Neural cell (in vitro differentiated cells): ENCODE data around the gene GALNT13.

Source experiments
- CTCF ChIP-seq: fragments of 450-650 bp; IDR thresholded peaks from 2 replicates; pipeline ENCODE4 v1.5.1; 2014; ENCODE audit warnings: antibody characterized with exemption, mild to moderate bottlenecking, moderate library complexity; ENCODE audit not compliant: poor library complexity, severe bottlenecking
- EP300 ChIP-seq: fragments of 450-650 bp; conservative IDR thresholded peaks from 2 replicates; pipeline ENCODE4 v1.6.1; 2014; ENCODE audit warnings: antibody characterized with exemption, mild to moderate bottlenecking, moderate library complexity; ENCODE audit not compliant: poor library complexity, severe bottlenecking
- EZH2 ChIP-seq: fragments of 200-600, 300-800 bp; shearing (Covaris generic), sonication (generic); IDR thresholded peaks from 2 replicates; pipeline ENCODE4 v1.6.1; 2014; ENCODE audit warnings: antibody characterized with exemption, low read length, borderline replicate concordance, mild to moderate bottlenecking; ENCODE audit not compliant: insufficient read depth, poor library complexity, severe bottlenecking
- POLR2AphosphoS5 ChIP-seq: IDR thresholded peaks from 2 replicates; pipeline ENCODE4 v1.6.1; 2012
- SMC3 ChIP-seq: fragments of 450-650 bp; conservative IDR thresholded peaks from 2 replicates; pipeline ENCODE4 v1.6.1; 2014; ENCODE audit warnings: antibody characterized with exemption, mild to moderate bottlenecking, moderate library complexity; ENCODE audit not compliant: poor library complexity
- TF ChIP-seq, protein P1 (sequence below): IDR thresholded peaks from 2 replicates; pipeline ENCODE4 v1.6.1; 2012; ENCODE audit warnings: borderline replicate concordance

DNA sequence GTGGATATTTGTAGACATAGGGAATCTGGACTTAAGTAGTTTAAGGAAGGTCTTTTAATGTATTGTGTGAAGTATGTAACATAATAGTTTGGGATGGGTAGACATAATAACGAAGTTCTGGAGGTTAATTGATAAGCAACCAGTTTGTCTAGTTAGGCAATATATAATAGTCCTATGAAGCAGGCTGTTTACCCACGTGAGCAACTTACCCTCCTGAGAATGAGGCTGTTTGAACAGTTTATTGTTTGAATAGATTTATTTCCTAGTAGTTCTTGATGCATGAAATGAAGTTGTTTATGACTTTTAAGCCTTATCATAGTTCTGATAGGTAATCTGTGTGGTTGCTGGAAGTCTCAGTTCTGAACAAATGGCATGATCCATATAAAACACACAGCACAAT, 361.5 kb downstream of the GALNT13 start:
- TF ChIP-seq CTCF, result no peak
- TF ChIP-seq, protein P1, sequence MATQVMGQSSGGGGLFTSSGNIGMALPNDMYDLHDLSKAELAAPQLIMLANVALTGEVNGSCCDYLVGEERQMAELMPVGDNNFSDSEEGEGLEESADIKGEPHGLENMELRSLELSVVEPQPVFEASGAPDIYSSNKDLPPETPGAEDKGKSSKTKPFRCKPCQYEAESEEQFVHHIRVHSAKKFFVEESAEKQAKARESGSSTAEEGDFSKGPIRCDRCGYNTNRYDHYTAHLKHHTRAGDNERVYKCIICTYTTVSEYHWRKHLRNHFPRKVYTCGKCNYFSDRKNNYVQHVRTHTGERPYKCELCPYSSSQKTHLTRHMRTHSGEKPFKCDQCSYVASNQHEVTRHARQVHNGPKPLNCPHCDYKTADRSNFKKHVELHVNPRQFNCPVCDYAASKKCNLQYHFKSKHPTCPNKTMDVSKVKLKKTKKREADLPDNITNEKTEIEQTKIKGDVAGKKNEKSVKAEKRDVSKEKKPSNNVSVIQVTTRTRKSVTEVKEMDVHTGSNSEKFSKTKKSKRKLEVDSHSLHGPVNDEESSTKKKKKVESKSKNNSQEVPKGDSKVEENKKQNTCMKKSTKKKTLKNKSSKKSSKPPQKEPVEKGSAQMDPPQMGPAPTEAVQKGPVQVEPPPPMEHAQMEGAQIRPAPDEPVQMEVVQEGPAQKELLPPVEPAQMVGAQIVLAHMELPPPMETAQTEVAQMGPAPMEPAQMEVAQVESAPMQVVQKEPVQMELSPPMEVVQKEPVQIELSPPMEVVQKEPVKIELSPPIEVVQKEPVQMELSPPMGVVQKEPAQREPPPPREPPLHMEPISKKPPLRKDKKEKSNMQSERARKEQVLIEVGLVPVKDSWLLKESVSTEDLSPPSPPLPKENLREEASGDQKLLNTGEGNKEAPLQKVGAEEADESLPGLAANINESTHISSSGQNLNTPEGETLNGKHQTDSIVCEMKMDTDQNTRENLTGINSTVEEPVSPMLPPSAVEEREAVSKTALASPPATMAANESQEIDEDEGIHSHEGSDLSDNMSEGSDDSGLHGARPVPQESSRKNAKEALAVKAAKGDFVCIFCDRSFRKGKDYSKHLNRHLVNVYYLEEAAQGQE, result no peak
- no peak for TF ChIP-seq POLR2AphosphoS5
- no peak for TF ChIP-seq EZH2
- TF ChIP-seq EP300, result no peak
- TF ChIP-seq SMC3, result no peak
